H1 (cell line): Measurements from ENCODE around the gene BRSK2. TPM values are rescaled to one million over a fixed set of nuclear protein-coding genes. Genes with fewer than 3 reads are reported as not detected.

Source experiments
- CTCF ChIA-PET: fragments of 300-600 bp; sonication (Branson Sonifier 250); formaldehyde crosslinking; loops from one replicate; lab custom pipeline; 2021; ENCODE audit not compliant: partially characterized antibody; lab: Charles Lee
- POLR2A ChIA-PET: fragments of 300-600 bp; sonication (Branson Sonifier 250); formaldehyde crosslinking; loops from one replicate; lab custom pipeline; 2021; ENCODE audit warnings: inconsistent platforms; ENCODE audit not compliant: partially characterized antibody; lab: Charles Lee
- DNase-seq, 2 experiments: peaks; one replicate each; pipeline versions ENCODE4 v3.0.0 to v3.0.0-alpha.2; 2010 to 2022; ENCODE audit warnings: low spot score in 2 of 2, low read depth in 1 of 2, mixed read lengths in 1 of 2
- FAIRE-seq: peaks from 2 replicates; lab custom pipeline; 2011; peaks lifted over from hg19 to GRCh38; lab: Jason Lieb, UNC
- H2AFZ ChIP-seq: 2 replicates; pipeline ENCODE4 v1.8.1; 2012; ENCODE audit warnings: low read length, inconsistent platforms
- H2AK5ac ChIP-seq: 2 replicates; pipeline ENCODE4 v1.6.1; 2013; ENCODE audit warnings: low read depth, low read length
- H2BK120ac ChIP-seq: replicated peaks from 2 replicates; pipeline ENCODE3; 2013; ENCODE audit warnings: low read depth, low read length, inconsistent platforms
- H2BK12ac ChIP-seq: 2 replicates; pipeline ENCODE4 v1.6.1; 2013; ENCODE audit warnings: low read depth, low read length
- H2BK15ac ChIP-seq: 2 replicates; pipeline ENCODE4 v1.6.1; 2013; ENCODE audit warnings: low read length
- H2BK20ac ChIP-seq: 2 replicates; pipeline ENCODE4 v1.6.1; 2013; ENCODE audit warnings: low read length
- H2BK5ac ChIP-seq: 2 replicates; pipeline ENCODE4 v1.6.1; 2013; ENCODE audit warnings: low read depth, low read length
- H3K14ac ChIP-seq: 2 replicates; pipeline ENCODE4 v1.6.1; 2013; ENCODE audit warnings: inconsistent platforms; ENCODE audit not compliant: insufficient read length
- H3K18ac ChIP-seq: 2 replicates; pipeline ENCODE4 v1.6.1; 2013; ENCODE audit warnings: low read length; ENCODE audit errors: extremely low read depth
- H3K23ac ChIP-seq: 2 replicates; pipeline ENCODE4 v1.6.1; 2013; ENCODE audit warnings: inconsistent platforms; ENCODE audit not compliant: insufficient read length
- H3K23me2 ChIP-seq: 2 replicates; pipeline ENCODE4 v1.6.1; 2013; ENCODE audit warnings: low read depth, low read length
- H3K27ac ChIP-seq: 2 replicates; pipeline ENCODE4 v1.6.1; 2011; ENCODE audit warnings: low read depth, low read length, inconsistent platforms
- H3K27me3 ChIP-seq, 4 experiments: replicated peaks in 1 of 4; 1 replicate in 1 of 4; 2 replicates in 3 of 4; pipeline versions ENCODE4 v1.6.1 to v1.8.1; 2011 to 2013; ENCODE audit warnings: low read length in 3 of 4, mild to moderate bottlenecking in 3 of 4, inconsistent platforms in 2 of 4, mixed read lengths in 2 of 4, moderate library complexity in 1 of 4; ENCODE audit not compliant: control insufficient read depth in 3 of 4, insufficient read depth in 3 of 4; ENCODE audit errors: extremely low read depth in 1 of 4
- H3K36me3 ChIP-seq, 4 experiments: 2 replicates each; pipeline versions ENCODE4 v1.6.1 to v1.8.1; 2011 to 2013; ENCODE audit warnings: mild to moderate bottlenecking in 4 of 4, low read length in 3 of 4, moderate library complexity in 2 of 4, control low read depth in 1 of 4, inconsistent platforms in 1 of 4; ENCODE audit not compliant: insufficient read depth in 4 of 4, control insufficient read depth in 2 of 4
- H3K4ac ChIP-seq: replicated peaks from 2 replicates; pipeline ENCODE3; 2013; ENCODE audit warnings: low read length, low read depth, mixed read lengths, inconsistent platforms; ENCODE audit not compliant: insufficient read length
- H3K4me1 ChIP-seq, 4 experiments: replicated peaks in 1 of 4; 1 replicate in 1 of 4; 2 replicates in 3 of 4; pipeline versions ENCODE4 v1.6.1 to v1.8.1; 2011 to 2013; ENCODE audit warnings: low read length in 3 of 4, inconsistent platforms in 2 of 4, mixed read lengths in 1 of 4; ENCODE audit not compliant: insufficient read depth in 4 of 4, control insufficient read depth in 3 of 4
- H3K4me2 ChIP-seq, 2 experiments: 2 replicates each; pipeline versions ENCODE4 v1.6.1 to v1.8.1; 2011 to 2013; ENCODE audit warnings: low read depth in 2 of 2, low read length in 2 of 2, control low read depth in 1 of 2, inconsistent platforms in 1 of 2, mild to moderate bottlenecking in 1 of 2; ENCODE audit not compliant: insufficient read depth in 1 of 2
- H3K4me3 ChIP-seq, 4 experiments: fragments of 200-600, 300-600 bp in 1 of 4; sonication (generic), shearing (Covaris generic), sonication (Bioruptor Twin) in 1 of 4; 2 replicates each; pipeline versions ENCODE4 v1.5.1 to v1.8.1; 2011 to 2016; ENCODE audit warnings: low read length in 4 of 4, low read depth in 3 of 4, control low read depth in 2 of 4, inconsistent platforms in 2 of 4, mild to moderate bottlenecking in 2 of 4, mixed read lengths in 1 of 4, moderate library complexity in 1 of 4; ENCODE audit not compliant: insufficient read depth in 2 of 4; ENCODE audit errors: extremely low read depth in 1 of 4
- H3K56ac ChIP-seq: replicated peaks from 2 replicates; pipeline ENCODE3; 2013; ENCODE audit warnings: low read depth, mild to moderate bottlenecking, mixed read lengths, low read length, inconsistent platforms; ENCODE audit not compliant: insufficient read length
- H3K79me1 ChIP-seq: 2 replicates; pipeline ENCODE4 v1.6.1; 2013; ENCODE audit warnings: low read depth, low read length, control low read depth
- H3K79me2 ChIP-seq, 2 experiments: 2 replicates each; pipeline versions ENCODE4 v1.6.1 to v1.8.1; 2012 to 2013; ENCODE audit warnings: low read length in 2 of 2, mild to moderate bottlenecking in 2 of 2, inconsistent platforms in 1 of 2; ENCODE audit not compliant: insufficient read depth in 2 of 2, control insufficient read depth in 1 of 2
- H3K9ac ChIP-seq, 4 experiments: replicated peaks in 1 of 4; 1 replicate in 1 of 4; 2 replicates in 3 of 4; pipeline versions ENCODE4 v1.6.1 to v1.8.1; 2011 to 2013; ENCODE audit warnings: low read depth in 3 of 4, low read length in 3 of 4, control low read depth in 2 of 4, mild to moderate bottlenecking in 2 of 4, moderate library complexity in 2 of 4, inconsistent platforms in 1 of 4; ENCODE audit errors: extremely low read depth in 1 of 4
- H3K9me3 ChIP-seq, 2 experiments: 2 replicates each; pipeline versions ENCODE4 v1.6.1 to v1.8.1; 2012 to 2013; ENCODE audit warnings: mild to moderate bottlenecking in 2 of 2, moderate library complexity in 2 of 2, control low read depth in 1 of 2, inconsistent platforms in 1 of 2, low read depth in 1 of 2, low read length in 1 of 2, mixed read lengths in 1 of 2; ENCODE audit not compliant: insufficient read depth in 2 of 2
- H4K20me1 ChIP-seq, 2 experiments: replicated peaks in 1 of 2; 2 replicates each; pipeline versions ENCODE3 to v1.8.1; 2011 to 2013; ENCODE audit warnings: inconsistent platforms in 2 of 2, low read length in 2 of 2, mild to moderate bottlenecking in 1 of 2; ENCODE audit not compliant: insufficient read depth in 2 of 2, control insufficient read depth in 1 of 2
- H4K5ac ChIP-seq: 2 replicates; pipeline ENCODE4 v1.6.1; 2013; ENCODE audit warnings: low read length, low read depth, mixed read lengths, inconsistent platforms; ENCODE audit not compliant: insufficient read length
- H4K8ac ChIP-seq: 2 replicates; pipeline ENCODE4 v1.8.0; 2013; ENCODE audit warnings: mild to moderate bottlenecking, moderate library complexity, low read length, inconsistent platforms; ENCODE audit not compliant: insufficient read depth; ENCODE audit errors: extremely low read depth
- H4K91ac ChIP-seq: replicated peaks from 2 replicates; pipeline ENCODE3; 2013; ENCODE audit warnings: low read length, mixed read lengths, inconsistent platforms; ENCODE audit not compliant: insufficient read length
- ASH2L ChIP-seq: fragments of 200-600, 300-600 bp; sonication (generic); IDR thresholded peaks from one replicate; pipeline ENCODE4 v1.7.1; 2017; ENCODE audit warnings: low read length
- BRCA1 ChIP-seq: IDR thresholded peaks from 2 replicates; pipeline ENCODE4 v1.6.1; 2012; ENCODE audit warnings: low read depth, low read length, improper control_type of control experiment
- CTBP2 ChIP-seq: IDR thresholded peaks from 2 replicates; pipeline ENCODE4 v1.7.0; 2011; ENCODE audit warnings: borderline replicate concordance, mild to moderate bottlenecking, moderate library complexity, mixed read lengths, low read length; ENCODE audit not compliant: insufficient read depth, insufficient read length
- KDM4A ChIP-seq: IDR thresholded peaks from one replicate; pipeline ENCODE4 v1.7.1; 2012; ENCODE audit warnings: low read depth, mild to moderate bottlenecking, moderate library complexity, low read length, inconsistent platforms; ENCODE audit not compliant: severe bottlenecking
- POLR2A ChIP-seq, 2 experiments: IDR thresholded peaks; 1 replicate in 1 of 2; 2 replicates in 1 of 2; pipeline ENCODE4 v1.6.1; 2011; ENCODE audit warnings: low read depth in 2 of 2, low read length in 2 of 2, mild to moderate bottlenecking in 2 of 2; ENCODE audit errors: control extremely low read depth in 1 of 2
- RNF2 ChIP-seq: fragments of 200-900, 300-1000 bp; sonication (generic); IDR thresholded peaks from 2 replicates; pipeline ENCODE4 v1.7.1; 2016; ENCODE audit warnings: borderline replicate concordance, low read depth, mild to moderate bottlenecking, antibody characterized with exemption, low read length; ENCODE audit not compliant: poor library complexity, severe bottlenecking; ENCODE audit errors: missing control alignments
- SIN3A ChIP-seq, 2 experiments: IDR thresholded peaks in 1 of 2; conservative IDR thresholded peaks in 1 of 2; 2 replicates each; pipeline ENCODE4 v1.6.1; 2011 to 2012; ENCODE audit warnings: low read length in 2 of 2, improper control_type of control experiment in 1 of 2, low read depth in 1 of 2, mild to moderate bottlenecking in 1 of 2
- SUZ12 ChIP-seq: fragments of 200-600 bp; sonication (generic); IDR thresholded peaks from 2 replicates; pipeline ENCODE4 v1.6.1; 2012; ENCODE audit warnings: mild to moderate bottlenecking, inconsistent platforms, low read length, moderate library complexity, mixed read lengths
- WGBS, 2 experiments: shearing (Covaris generic) in 1 of 2; methylation state at CpG; one replicate each; pipeline versions ENCODE4 v1.1.6 to v1.1.7; 2013 to 2015; ENCODE audit warnings: low lambda C conversion rate in 2 of 2, mixed read lengths in 2 of 2, inconsistent platforms in 1 of 2, low coverage in 1 of 2, missing lambda C conversion rate in 1 of 2; ENCODE audit not compliant: insufficient replicate concordance in 2 of 2, insufficient coverage in 1 of 2, insufficient read length in 1 of 2; ENCODE audit errors: extremely low coverage in 1 of 2, missing lambda C conversion rate in 1 of 2; 5-methylcytosine and 5-hydroxymethylcytosine counted together
- polyA plus RNA-seq, 7 experiments: library from polyadenylated mRNA; depleted of rRNA in 3 of 7; stranded (reverse) in 5 of 7; unstranded in 2 of 7; fragments of >200 nt in 5 of 7; fragments of 200-250 nt in 2 of 7; gene quantifications; 1 replicate in 5 of 7; 2 replicates in 1 of 7; 4 replicates in 1 of 7; pipeline versions ENCODE4 v1.2.1 to v1.2.3, GENCODE V29; 2011 to 2013; ENCODE audit warnings: missing spikeins in 2 of 7, mixed read lengths in 2 of 7
- total RNA-seq: library from RNA; stranded (reverse); fragmentation: NEBNext Ultra II Directional; extraction: Animal tissue kit (Norgen Biotek cat#: 25700); gene quantifications from 2 replicates; pipeline ENCODE4 v1.2.1, GENCODE V29; 2021
- TF ChIP-seq, protein P1 (sequence below): IDR thresholded peaks from 2 replicates; pipeline ENCODE4 v1.6.1; 2012; ENCODE audit warnings: inconsistent platforms

BRSK2 gene
- total and polyA plus RNA-seq, 2 of the 8 experiments (the other 6 are each of a cell fraction or from before 2014, with no cell fraction given): 17.3 to 27.1 TPM

DNA sequence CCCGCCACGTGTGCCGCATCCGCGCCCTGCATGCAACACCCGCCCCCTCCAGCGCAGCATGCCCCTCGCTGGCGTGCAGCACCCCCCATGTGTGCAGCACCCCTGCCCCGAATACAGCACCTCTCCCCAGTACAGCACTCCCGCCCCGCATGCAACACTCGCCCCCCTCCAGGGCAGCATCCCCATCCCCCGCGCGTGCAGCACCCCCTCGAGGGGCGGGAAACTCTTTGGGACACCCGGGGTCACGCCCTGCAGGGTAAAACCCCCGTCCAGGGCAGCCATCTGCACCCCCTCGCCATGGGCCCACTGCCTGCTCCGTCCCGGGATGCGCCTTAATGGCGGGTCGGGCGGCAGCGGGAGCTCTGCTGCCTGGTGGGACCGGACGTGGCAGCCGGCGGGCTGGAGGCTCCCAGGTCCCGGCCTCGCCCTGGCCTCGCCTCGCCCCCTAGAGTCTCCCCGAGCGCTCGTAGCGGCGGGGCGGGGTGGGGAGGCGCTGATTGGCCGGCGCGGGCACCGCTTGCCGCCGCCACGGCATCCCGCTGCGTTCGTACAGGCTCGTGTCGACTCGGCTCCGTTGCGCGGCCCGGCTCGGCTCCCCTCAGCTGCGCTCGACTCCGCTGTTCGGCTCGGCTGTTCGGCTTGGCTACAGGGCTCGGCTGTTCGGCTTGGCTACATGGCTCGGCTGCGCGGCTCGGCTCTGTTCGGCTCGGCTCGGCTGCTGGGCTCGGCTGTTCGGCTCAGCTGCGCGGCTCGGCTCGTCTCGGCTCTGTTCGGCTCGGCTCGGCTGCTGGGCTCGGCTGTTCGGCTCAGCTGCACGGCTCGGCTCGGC, 417 bp upstream of the BRSK2 start:
- no peak overlapping the region for H3K4ac ChIP-seq
- H3K27ac ChIP-seq: no peak overlapping the region
- H3K23me2 ChIP-seq: peaks cover 16% of the 10 kb centered on the region; the same call in 1 of the 2 replicates
- ChIA-PET POLR2A (interaction anchor here (0.9 to 2.4 kb wide), 2 partner anchors 11 to 39 kb away, joined by 3 to 13 read pairs; no protein-coding TSS in a partner anchor), CTCF (interaction anchor here (0.9 to 1.3 kb wide), 3 partner anchors 47 to 127 kb away, joined by 3 to 7 read pairs (median 3); no protein-coding TSS in a partner anchor)
- WGBS, 2 experiments: 3% methylated on average over 39 of the region's 92 CpGs; no CpG with 5 or more reads in 1 of the 2 experiments
- H2BK20ac ChIP-seq: no peak overlapping the region
- H3K56ac ChIP-seq: peak overlapping the region; percentile 86
- H3K4me3 ChIP-seq: peak overlapping the region; percentile 48 to 74 (median 58)
- peaks cover 0 to 25% of the 10 kb centered on the region in 2 experiments; a peak in 2 of 4 replicates for H3K79me2 ChIP-seq
- no peak overlapping the region; the same call in 1 of the 2 replicates for H2AFZ ChIP-seq
- no peak overlapping the region for H2BK120ac ChIP-seq
- no peak overlapping the region for H2BK15ac ChIP-seq
- peak overlapping the region; percentile 81 for H4K5ac ChIP-seq
- FAIRE-seq: no peak
- H3K27me3 ChIP-seq: peaks cover 0 to 12% (median 7%) of the 10 kb centered on the region in 4 experiments; a peak in 4 of 7 replicates
- H4K91ac ChIP-seq: peak overlapping the region; percentile 93
- H3K23ac ChIP-seq: no peak overlapping the region
- DNase-seq: peak; percentile 94 to 99
- H3K9me3 ChIP-seq: no peaks in the 10 kb centered on the region
- no peak overlapping the region for H2AK5ac ChIP-seq
- H3K9ac ChIP-seq: peak overlapping the region in 2 of 4 experiments; percentile 42 to 49; a peak in 4 of 7 replicates
- H3K14ac ChIP-seq: peak overlapping the region; percentile 73
- H3K36me3 ChIP-seq: no peaks in the 10 kb centered on the region
- H3K4me2 ChIP-seq: peak overlapping the region; percentile 88 to 94
- peaks cover 0 to 15% (median 8%) of the 10 kb centered on the region in 4 experiments; a peak in 6 of 7 replicates for H3K4me1 ChIP-seq
- no peak overlapping the region; the same call in 1 of the 2 replicates for H2BK12ac ChIP-seq
- H4K20me1 ChIP-seq: peaks cover 9 to 15% of the 10 kb centered on the region in 2 experiments
- H3K79me1 ChIP-seq: peaks cover 17% of the 10 kb centered on the region
- H4K8ac ChIP-seq: peak overlapping the region; percentile 3; the same call in 1 of the 2 replicates
- H3K18ac ChIP-seq: peak overlapping the region; percentile 99
- H2BK5ac ChIP-seq: peak overlapping the region; percentile 73; the same call in 1 of the 2 replicates
- TF ChIP-seq RNF2 (no peak), CTBP2 (no peak), BRCA1 (no peak), ASH2L (no peak), POLR2A (IDR thresholded peaks at IDR 0.05; ENCODE audit: control extremely low read depth in 1 of 2, low read depth in 2 of 2, low read length in 2 of 2) (no peak), SIN3A (conservative IDR thresholded peaks at IDR 0.05 in 1 of 2, IDR thresholded peaks at IDR 0.05 in 1 of 2; ENCODE audit: low read depth in 1 of 2, low read length in 2 of 2) (no peak; a peak in 1 of 4 replicates), KDM4A (peak; percentile 91), SUZ12 (0 out of 2 replicates have a peak, but pooled peaks have one; percentile 7)
- TF ChIP-seq, protein P1, sequence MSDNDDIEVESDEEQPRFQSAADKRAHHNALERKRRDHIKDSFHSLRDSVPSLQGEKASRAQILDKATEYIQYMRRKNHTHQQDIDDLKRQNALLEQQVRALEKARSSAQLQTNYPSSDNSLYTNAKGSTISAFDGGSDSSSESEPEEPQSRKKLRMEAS: peak; percentile 65
